ENCODE data around the gene SAV1. TPM values are rescaled to one million over a fixed set of nuclear protein-coding genes. Genes with fewer than 3 reads are reported as not detected.

The SAV1 gene
- total and polyA plus RNA-seq, 2 of the 8 experiments (the other 6 are each of a cell fraction or from before 2014, with no cell fraction given) = 15.9 to 78.3 TPM

DNA sequence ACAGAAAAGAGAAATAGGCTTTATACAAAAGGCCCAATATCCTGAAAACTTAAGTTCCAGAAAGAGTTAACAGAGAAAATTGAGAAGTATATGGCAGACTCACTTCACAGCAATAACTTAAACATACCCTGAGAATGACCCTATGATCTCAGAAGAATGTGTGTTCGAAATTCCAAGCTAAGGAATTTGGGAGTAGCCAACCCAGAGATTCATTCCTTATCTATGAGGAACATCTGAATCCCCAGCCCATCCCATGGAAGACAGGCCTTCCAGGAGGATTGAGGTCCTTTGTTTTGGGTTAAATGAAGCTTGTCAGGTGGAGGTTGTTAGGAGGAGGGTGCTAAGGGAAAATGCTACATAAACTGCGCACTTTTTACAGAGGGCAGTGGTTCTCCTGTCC lies 7.5 kb upstream of the SAV1 start (continued):
- no peak for TF ChIP-seq SIN3A (conservative IDR thresholded peaks at IDR 0.05 in 1 of 2, IDR thresholded peaks at IDR 0.05 in 1 of 2; ENCODE audit: low read depth in 1 of 2, low read length in 2 of 2)
- no peak for TF ChIP-seq ZNF274 (IDR thresholded peaks at IDR 0.05; ENCODE audit: borderline replicate concordance, extremely low read depth, low read length)
- TF ChIP-seq KDM5A (IDR thresholded peaks at IDR 0.05; ENCODE audit: low read length) = no peak
- TF ChIP-seq CHD2 (IDR thresholded peaks at IDR 0.05; ENCODE audit: low read length) = no peak
- no peak for TF ChIP-seq PHF8 (conservative IDR thresholded peaks at IDR 0.05; ENCODE audit: low read depth, low read length)

Measured in H1 (cell line).